Right renal pelvis (tissue), 4 donors: Measurements from ENCODE around the gene HUWE1. TPM values are rescaled to one million over a fixed set of nuclear protein-coding genes. Genes with fewer than 3 reads are reported as not detected.
"Not testable (repeated sequence)": the region's sequence is repeated elsewhere in the genome, so short reads cannot be mapped to it uniquely, and the experiment has no call there.

Source experiments
- DNase-seq, 4 donors: peaks; one replicate each; pipeline ENCODE4 v3.0.0-alpha.2; 2013; ENCODE audit warnings: low read depth in 4 of 4, low spot score in 3 of 4, missing footprints in 1 of 4
- polyA plus RNA-seq, 4 donors: library from polyadenylated mRNA; unstranded; fragments of 120-200 nt; gene quantifications; one replicate each; pipeline ENCODE4 v1.2.1, GENCODE V29; 2013; ENCODE audit not compliant: insufficient read length in 4 of 4

Gene HUWE1
- polyA plus RNA-seq, 4 donors: 122 to 149 (median 134) TPM

DNA sequence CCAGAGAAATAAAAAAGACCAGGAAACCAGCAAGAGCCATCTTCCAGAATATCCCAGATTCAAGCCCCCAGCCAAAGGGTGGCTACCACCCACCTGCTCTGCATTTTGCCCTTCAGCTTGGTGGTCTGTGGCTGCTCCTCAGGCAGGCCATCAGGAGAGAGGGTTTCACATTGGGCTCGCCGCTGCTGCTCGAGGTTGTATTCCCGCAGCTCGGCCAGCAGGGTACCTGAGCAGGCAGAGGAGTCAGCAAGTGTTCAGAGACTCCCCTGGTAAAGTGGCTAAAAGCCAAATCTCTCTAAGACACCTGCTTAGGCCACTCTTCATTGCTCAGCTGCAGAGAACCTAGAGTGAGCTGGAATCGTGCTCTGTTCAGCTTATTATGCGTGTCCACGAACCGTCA is 141.6 kb downstream of the HUWE1 start:
- DNase-seq: no peak

DNA sequence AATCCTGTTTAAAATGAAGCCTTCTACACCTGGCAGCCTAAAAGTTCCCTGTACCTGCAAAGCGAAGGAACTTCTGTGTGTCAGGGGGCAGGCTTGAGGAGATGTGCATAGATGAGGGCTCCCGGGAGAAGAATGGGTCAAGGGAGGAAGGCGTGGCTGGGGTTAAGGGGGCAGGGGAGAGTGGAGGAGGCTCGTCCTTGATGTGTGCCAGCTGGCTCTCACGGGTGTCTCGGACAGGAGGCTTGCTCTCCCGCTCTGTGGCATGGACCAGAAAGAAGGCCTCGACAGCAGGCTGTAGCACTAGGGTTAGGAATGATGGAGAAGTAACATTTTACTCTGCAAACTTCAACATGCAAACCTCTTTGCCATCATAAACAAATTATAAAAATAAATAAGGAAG is 147.7 kb downstream of the HUWE1 start:
- DNase-seq: no peak

DNA sequence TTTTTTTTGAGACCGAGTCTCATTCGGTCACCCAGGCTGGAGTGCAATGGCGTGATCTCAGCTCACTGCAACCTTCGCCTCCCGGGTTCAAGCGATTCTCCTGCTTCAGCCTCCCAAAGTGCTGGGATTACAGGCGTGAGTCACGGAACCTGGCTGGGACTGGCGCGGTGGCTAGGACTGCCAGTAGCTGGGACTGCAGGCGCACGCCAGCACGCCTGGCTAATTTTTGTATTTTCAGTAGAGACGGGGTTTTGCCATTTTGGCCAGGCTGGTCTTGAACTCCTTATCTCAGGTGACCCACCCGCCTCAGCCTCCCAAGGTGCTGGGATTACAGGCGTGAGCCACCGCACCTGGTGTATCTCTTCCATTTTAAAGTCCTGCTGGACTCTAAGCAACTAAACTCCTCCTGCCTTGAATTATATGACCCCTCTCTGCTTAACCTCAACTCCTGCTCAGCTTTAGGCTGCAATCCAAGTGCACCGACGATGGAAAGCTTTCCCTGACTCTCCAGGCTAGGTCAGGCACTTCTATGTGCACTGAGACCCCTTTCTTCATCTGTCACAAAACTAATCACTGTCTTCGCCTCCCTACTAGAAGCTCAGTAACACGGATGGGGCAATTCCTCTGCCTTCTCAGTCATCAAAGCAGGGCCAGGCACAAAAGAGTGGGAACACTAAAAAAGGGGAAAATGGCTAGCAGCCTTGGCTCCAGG is 155.1 kb downstream of the HUWE1 start:
- not testable (repeated sequence) for DNase-seq

GRCh38 chrX:53526999-53527398 is 159.5 kb downstream of the HUWE1 start:
- DNase-seq: no peak

DNA sequence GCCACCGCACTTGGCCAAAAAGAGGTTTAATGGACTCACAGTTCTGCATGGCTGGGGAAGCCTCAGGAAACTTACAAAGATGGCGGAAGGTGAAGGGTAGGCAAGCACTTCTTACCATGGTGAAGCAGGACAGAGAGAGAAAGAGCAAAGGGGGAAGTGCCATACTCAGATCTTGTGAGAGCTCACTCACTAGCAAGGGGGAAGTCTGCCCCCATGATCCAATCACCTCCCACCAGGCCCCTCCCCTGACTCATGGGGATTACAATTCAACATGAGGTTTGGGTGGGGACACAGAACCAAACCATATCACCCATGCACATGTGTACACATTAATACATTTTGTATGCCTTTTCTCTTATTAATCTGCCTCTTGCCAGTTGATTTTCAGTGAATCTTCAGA is 175.2 kb downstream of the HUWE1 start:
- no peak for DNase-seq

GRCh38 chrX:53504035-53504434 is 182.5 kb downstream of the HUWE1 start:
- DNase-seq: not testable (repeated sequence)

DNA sequence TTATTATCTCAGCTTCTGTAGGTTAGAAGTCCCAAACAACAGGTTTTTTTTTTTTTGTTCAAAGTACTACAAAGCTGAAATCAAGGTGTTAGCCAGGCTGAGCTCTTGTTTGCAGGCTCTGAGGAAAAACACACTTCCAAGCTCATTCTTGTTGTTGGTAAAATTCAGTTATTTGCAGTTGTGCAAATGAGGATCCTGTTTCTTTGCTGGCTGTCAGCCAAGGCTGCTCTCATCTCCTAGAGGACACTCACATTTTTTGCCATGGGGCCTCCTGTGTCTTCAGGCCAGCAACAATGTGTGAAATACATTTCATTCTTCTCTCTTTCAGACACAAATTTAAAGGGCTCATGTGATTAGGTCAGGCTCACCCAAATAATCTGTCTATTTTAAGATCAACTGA is 192.1 kb downstream of the HUWE1 start:
- no peak for DNase-seq

DNA sequence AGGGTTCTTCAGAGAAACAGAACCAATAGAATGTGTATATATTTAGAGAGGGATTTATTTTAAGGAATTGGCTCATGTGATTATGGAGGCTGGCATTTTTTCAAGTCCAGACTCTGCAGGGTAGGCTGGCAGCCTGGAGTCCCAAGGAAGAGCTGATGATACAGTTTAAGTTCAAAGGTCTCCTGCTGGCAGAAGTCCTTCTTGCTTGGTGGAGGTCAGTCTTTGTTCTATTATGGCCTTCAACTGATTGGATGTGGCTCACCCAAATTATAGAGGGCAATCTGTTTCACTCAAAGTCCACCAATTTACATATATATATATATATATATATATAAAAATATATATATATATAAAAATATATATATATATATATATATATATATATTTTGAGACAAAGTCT is 200.2 kb downstream of the HUWE1 start:
- DNase-seq: no peak

GRCh38 chrX:53483838-53484405 is 202.6 kb downstream of the HUWE1 start:
- DNase-seq: no peak

GRCh38 chrX:53483416-53483815 is 203.1 kb downstream of the HUWE1 start:
- DNase-seq: no peak
